Islet precursor cell (in vitro differentiated cells): Measurements from ENCODE around the gene CLIP2.
"Not testable (repeated sequence)": the region's sequence is repeated elsewhere in the genome, so short reads cannot be mapped to it uniquely, and the experiment has no call there.

Source experiments
- DNase-seq: peaks from one replicate; pipeline ENCODE4 v3.0.0-alpha.2; 2018

The CLIP2 gene

GRCh38 chr7:74300926-74301325 lies 11.7 kb downstream of the CLIP2 start:
- no peak for DNase-seq

- DNase-seq = peak; percentile 51
These were observed 13.6 kb downstream of the CLIP2 start for GRCh38 chr7:74302745-74303221.

GRCh38 chr7:74304550-74304949 lies 15.3 kb downstream of the CLIP2 start:
- DNase-seq = no peak

- peak; percentile 47 for DNase-seq
These were observed 17.0 kb downstream of the CLIP2 start for GRCh38 chr7:74306004-74306729.

- DNase-seq = peak; percentile 68
These were observed 17.7 kb downstream of the CLIP2 start for GRCh38 chr7:74306730-74307469.

GRCh38 chr7:74307738-74308505 lies 18.7 kb downstream of the CLIP2 start:
- no peak for DNase-seq

GRCh38 chr7:74309181-74309580 lies 20.0 kb downstream of the CLIP2 start:
- no peak for DNase-seq

GRCh38 chr7:74311305-74311744 lies 22.1 kb downstream of the CLIP2 start:
- no peak for DNase-seq

GRCh38 chr7:74312418-74313028 lies 23.3 kb downstream of the CLIP2 start:
- DNase-seq = no peak

- not testable (repeated sequence) for DNase-seq
These were observed 26.7 kb downstream of the CLIP2 start for GRCh38 chr7:74315891-74316290.

GRCh38 chr7:74317146-74317782 lies 28.1 kb downstream of the CLIP2 start:
- no peak for DNase-seq

GRCh38 chr7:74318043-74318442 lies 28.8 kb downstream of the CLIP2 start:
- DNase-seq = no peak

GRCh38 chr7:74320645-74321221 lies 31.5 kb downstream of the CLIP2 start:
- no peak for DNase-seq

- DNase-seq = not testable (repeated sequence)
These were observed 33.7 kb downstream of the CLIP2 start for GRCh38 chr7:74322892-74323291.

GRCh38 chr7:74324531-74325209 lies 35.5 kb downstream of the CLIP2 start:
- DNase-seq = no peak

- no peak for DNase-seq
These were observed 36.0 kb downstream of the CLIP2 start for GRCh38 chr7:74325210-74325565.

- DNase-seq = no peak
These were observed 40.0 kb downstream of the CLIP2 start for GRCh38 chr7:74329225-74329624.

GRCh38 chr7:74332373-74333176 lies 43.4 kb downstream of the CLIP2 start:
- no peak for DNase-seq

- no peak for DNase-seq
These were observed 44.8 kb downstream of the CLIP2 start for GRCh38 chr7:74334030-74334429.

- DNase-seq = no peak
These were observed 48.7 kb downstream of the CLIP2 start for GRCh38 chr7:74337926-74338325.
